ENCODE measurements around the gene MAPKAPK5.

- TF ChIP-seq GATA2 (IDR thresholded peaks at IDR 0.05; ENCODE audit: low read depth, low read length) (no peak), GATA3 (IDR thresholded peaks at IDR 0.05; ENCODE audit: low read depth, low read length) (no peak)
Observed at GRCh38 chr12:111868676-111869588, 26.9 kb downstream of the MAPKAPK5 start.
